WTC11 (cell line): ENCODE results near the gene ACTR6. TPM values are rescaled to one million over a fixed set of nuclear protein-coding genes. Genes with fewer than 3 reads are reported as not detected.
A peak's percentile ranks its signal among the peaks of the same experiment; 100 is the strongest.

Source experiments
- ATAC-seq: fragments of 200-7000 bp; cut with Tn5 transposase; 2 replicates; pipeline ENCODE4 v1.10.0; 2021; ENCODE audit warnings: mild to moderate bottlenecking, moderate library complexity
- CTCF ChIA-PET: fragments of 300-600 bp; sonication (Branson Sonifier 250); formaldehyde crosslinking; loops from one replicate; lab custom pipeline; 2021; ENCODE audit warnings: antibody characterized with exemption; lab: Charles Lee
- POLR2A ChIA-PET: fragments of 350-600 bp; sonication (Branson Sonifier 250); formaldehyde crosslinking; loops from one replicate; lab custom pipeline; 2021; ENCODE audit warnings: antibody characterized with exemption; lab: Charles Lee
- DNase-seq: peaks from one replicate; pipeline ENCODE4 v3.0.0; 2021; ENCODE audit warnings: low spot score
- H3K27ac Mint-ChIP-seq: 2 replicates; pipeline ENCODE4 v1.8.0; 2021; ENCODE audit warnings: mixed read lengths
- H3K27me3 Mint-ChIP-seq: 2 replicates; pipeline ENCODE4 v1.8.0; 2021; ENCODE audit warnings: low read depth, mild to moderate bottlenecking, moderate library complexity, mixed read lengths
- H3K36me3 Mint-ChIP-seq: 2 replicates; pipeline ENCODE4 v1.8.0; 2021; ENCODE audit warnings: mixed read lengths
- H3K4me1 Mint-ChIP-seq: 2 replicates; pipeline ENCODE4 v1.8.0; 2022; ENCODE audit warnings: mixed read lengths
- H3K4me3 Mint-ChIP-seq: 2 replicates; pipeline ENCODE4 v1.8.0; 2021; ENCODE audit warnings: mild to moderate bottlenecking, moderate library complexity, mixed read lengths
- H3K9me3 Mint-ChIP-seq: 2 replicates; pipeline ENCODE4 v1.8.0; 2021; ENCODE audit warnings: mixed read lengths
- ATF3 ChIP-seq: sonication (generic); formaldehyde crosslinking; conservative IDR thresholded peaks from 2 replicates; pipeline ENCODE4 v1.8.1; 2022; ENCODE audit warnings: mild to moderate bottlenecking, missing genetic modification reagents
- ATF6 ChIP-seq: sonication (generic); formaldehyde crosslinking; IDR thresholded peaks from 2 replicates; pipeline ENCODE4 v1.8.1; 2023; ENCODE audit warnings: mild to moderate bottlenecking, missing genetic modification reagents
- CTCF ChIP-seq: fragments of 200-600 bp; IDR thresholded peaks from 2 replicates; pipeline ENCODE4 v1.8.0; 2022; ENCODE audit warnings: antibody characterized with exemption
- ESRRA ChIP-seq: sonication (generic); formaldehyde crosslinking; IDR thresholded peaks from 2 replicates; pipeline ENCODE4 v1.8.1; 2022; ENCODE audit warnings: mild to moderate bottlenecking, missing genetic modification reagents, borderline replicate concordance
- ETV6 ChIP-seq: sonication (generic); formaldehyde crosslinking; IDR thresholded peaks from 2 replicates; pipeline ENCODE4 v1.8.1; 2022; ENCODE audit warnings: mild to moderate bottlenecking, missing genetic modification reagents
- FOXK1 ChIP-seq: sonication (generic); formaldehyde crosslinking; IDR thresholded peaks from 2 replicates; pipeline ENCODE4 v1.8.0; 2022; ENCODE audit warnings: mild to moderate bottlenecking, moderate library complexity, missing genetic modification reagents
- GRHL2 ChIP-seq: fragments of 250-450 bp; sonication (Bioruptor Pico); IDR thresholded peaks from 2 replicates; pipeline ENCODE4 v1.8.0; 2022; ENCODE audit warnings: mild to moderate bottlenecking, moderate library complexity; ENCODE audit not compliant: insufficient replicate concordance, severe bottlenecking
- HMGXB4 ChIP-seq: sonication (generic); formaldehyde crosslinking; IDR thresholded peaks from 2 replicates; pipeline ENCODE4 v1.8.1; 2023; ENCODE audit warnings: mild to moderate bottlenecking, moderate library complexity, missing genetic modification reagents
- MAX ChIP-seq: sonication (generic); formaldehyde crosslinking; IDR thresholded peaks from 2 replicates; pipeline ENCODE4 v1.8.0; 2022; ENCODE audit warnings: mild to moderate bottlenecking, missing genetic modification reagents
- MXD4 ChIP-seq: fragments of 250-450 bp; sonication (Bioruptor Pico); IDR thresholded peaks from 2 replicates; pipeline ENCODE4 v1.8.0; 2021; ENCODE audit warnings: mild to moderate bottlenecking, moderate library complexity, borderline replicate concordance
- NFE2L1 ChIP-seq: sonication (generic); formaldehyde crosslinking; IDR thresholded peaks from 2 replicates; pipeline ENCODE4 v1.8.1; 2023; ENCODE audit warnings: missing genetic modification reagents
- SP1 ChIP-seq: sonication (generic); formaldehyde crosslinking; conservative IDR thresholded peaks from 2 replicates; pipeline ENCODE4 v1.8.1; 2022; ENCODE audit warnings: missing genetic modification reagents
- TP53 ChIP-seq: sonication (generic); formaldehyde crosslinking; IDR thresholded peaks from 2 replicates; pipeline ENCODE4 v1.8.1; 2023; ENCODE audit warnings: mild to moderate bottlenecking, missing genetic modification reagents
- ZBTB21 ChIP-seq: sonication (generic); formaldehyde crosslinking; IDR thresholded peaks from 2 replicates; pipeline ENCODE4 v1.8.1; 2023; ENCODE audit warnings: mild to moderate bottlenecking, missing genetic modification reagents, borderline replicate concordance
- ZNF121 ChIP-seq: sonication (generic); formaldehyde crosslinking; IDR thresholded peaks from 2 replicates; pipeline ENCODE4 v1.8.0; 2023; ENCODE audit warnings: missing genetic modification reagents
- ZNF219 ChIP-seq: sonication (generic); formaldehyde crosslinking; IDR thresholded peaks from 2 replicates; pipeline ENCODE4 v1.8.0; 2023; ENCODE audit warnings: missing genetic modification reagents, mild to moderate bottlenecking, borderline replicate concordance
- ZNF416 ChIP-seq: fragments of 250-450 bp; sonication (Bioruptor Pico); IDR thresholded peaks from 2 replicates; pipeline ENCODE4 v1.9.0; 2021; ENCODE audit warnings: mild to moderate bottlenecking, inconsistent platforms
- ZNF671 ChIP-seq: fragments of 250-450 bp; sonication (Bioruptor Pico); IDR thresholded peaks from 2 replicates; pipeline ENCODE4 v1.8.0; 2021; ENCODE audit warnings: mild to moderate bottlenecking
- ZSCAN18 ChIP-seq: fragments of 250-450 bp; sonication (Bioruptor Pico); IDR thresholded peaks from 2 replicates; pipeline ENCODE4 v2.1.2; 2022; ENCODE audit warnings: mild to moderate bottlenecking, moderate library complexity
- total RNA-seq: library from RNA; stranded (reverse); gene quantifications from 3 replicates; pipeline ENCODE4 v1.2.3, GENCODE V29; 2021

Gene ACTR6
- total RNA-seq, 1 experiment from 2014 or later, result 37.6 TPM

GRCh38 chr12:100151769-100152168 is 48.8 kb upstream of the ACTR6 start:
- ATAC-seq, result peak; percentile 46
- no peaks in the 10 kb centered on the region for H3K27me3 Mint-ChIP-seq
- CTCF ChIA-PET, result interaction anchor here (0.6 to 4.6 kb wide), 3 partner anchors 13 to 23 kb away, joined by 3 to 85 read pairs (median 20); no protein-coding TSS in a partner anchor
- TF ChIP-seq ZNF671 (no peak), NFE2L1 (no peak), MAX (CRISPR knock-in tag) (no peak), ZNF219 (no peak), GRHL2 (no peak), ZSCAN18 (CRISPR knock-in tag) (no peak), ATF3 (no peak)
- no peaks in the 10 kb centered on the region for H3K9me3 Mint-ChIP-seq
- no peak for DNase-seq
- peak overlapping the region; percentile 18 for H3K4me3 Mint-ChIP-seq
- H3K27ac Mint-ChIP-seq, result peak overlapping the region; percentile 96
- H3K4me1 Mint-ChIP-seq, result peaks cover 37% of the 10 kb centered on the region
- POLR2A ChIA-PET, result no interaction called here
- no peaks in the 10 kb centered on the region for H3K36me3 Mint-ChIP-seq

- Mint-ChIP-seq H3K9me3 (no peaks in the 10 kb centered on the region), H3K4me1 (peaks cover 37% of the 10 kb centered on the region), H3K27ac (no peak overlapping the region), H3K27me3 (no peaks in the 10 kb centered on the region), H3K36me3 (no peaks in the 10 kb centered on the region)
- CTCF ChIA-PET, result interaction anchor here (2.1 to 4.6 kb wide), 4 partner anchors 11 to 47 kb away, joined by 7 to 85 read pairs (median 22); partner anchors contain the start of gene ACTR6
- ATAC-seq (no peak), DNase-seq (no peak)
- POLR2A ChIA-PET, result no interaction called here
- TF ChIP-seq MXD4 (CRISPR knock-in tag), result no peak
- TF ChIP-seq ESRRA, result no peak
- TF ChIP-seq ZBTB21 (CRISPR knock-in tag), result no peak
- peak; percentile 70; the same call in 1 of the 2 replicates for TF ChIP-seq ZNF121 (CRISPR knock-in tag)
- no peak for TF ChIP-seq ATF6 (CRISPR knock-in tag)
- no peak for TF ChIP-seq ATF3
- TF ChIP-seq, all 79 proteins: peak for 1
- H3K4me3 Mint-ChIP-seq, result no peak overlapping the region
Observed at GRCh38 chr12:100153131-100153530, 47.5 kb upstream of the ACTR6 start.

- H3K9me3 Mint-ChIP-seq, result peaks cover 12% of the 10 kb centered on the region
- H3K4me3 Mint-ChIP-seq, result no peak overlapping the region
- H3K36me3 Mint-ChIP-seq, result peaks cover 13% of the 10 kb centered on the region
- CTCF ChIA-PET, result interaction anchor here (0.7 to 4.6 kb wide), 24 partner anchors 9 to 329 kb away, joined by 3 to 85 read pairs (median 6); partner anchors contain the start of genes ACTR6, DEPDC4 and SCYL2
- peak; percentile 94 for DNase-seq
- TF ChIP-seq TP53 (CRISPR knock-in tag) (no peak), CTCF (peak; percentile 94), ZNF416 (0 out of 2 replicates have a peak, but pooled peaks have one; percentile 33), ZNF671 (no peak), ZNF121 (CRISPR knock-in tag) (peak; percentile 56), ETV6 (CRISPR knock-in tag) (peak; percentile 80; the same call in 1 of the 2 replicates), SP1 (CRISPR knock-in tag) (0 out of 2 replicates have a peak, but pooled peaks have one; percentile 48), ZSCAN18 (CRISPR knock-in tag) (0 out of 2 replicates have a peak, but pooled peaks have one; percentile 55), HMGXB4 (CRISPR knock-in tag) (0 out of 2 replicates have a peak, but pooled peaks have one; percentile 39), FOXK1 (CRISPR knock-in tag) (no peak), NFE2L1 (peak; percentile 31; the same call in 1 of the 2 replicates)
- TF ChIP-seq, all 79 proteins: peak for 8
- Mint-ChIP-seq H3K27me3 (no peaks in the 10 kb centered on the region; the same call in 1 of the 2 replicates), H3K4me1 (peaks cover 38% of the 10 kb centered on the region), H3K27ac (no peak overlapping the region)
- POLR2A ChIA-PET, result interaction anchor here (0.5 to 1.2 kb wide), 3 partner anchors 9 to 46 kb away, joined by 3 to 7 read pairs (median 5); partner anchors contain the start of gene ACTR6
- ATAC-seq, result peak; percentile 71
Observed at GRCh38 chr12:100154474-100155247, 46.0 kb upstream of the ACTR6 start.
